HG03103 (cell line): Measurements from ENCODE around the gene LRRC49.
"Not testable (repeated sequence)": the region's sequence is repeated elsewhere in the genome, so short reads cannot be mapped to it uniquely, and the experiment has no call there.

ENCODE experiments used
- ATAC-seq: cut with Tn5 transposase; IDR thresholded peaks from one replicate; pipeline ENCODE4 v1.9.1; 2021; ENCODE audit warnings: low read depth; ENCODE audit not compliant: unreplicated experiment

Gene LRRC49, protein sequence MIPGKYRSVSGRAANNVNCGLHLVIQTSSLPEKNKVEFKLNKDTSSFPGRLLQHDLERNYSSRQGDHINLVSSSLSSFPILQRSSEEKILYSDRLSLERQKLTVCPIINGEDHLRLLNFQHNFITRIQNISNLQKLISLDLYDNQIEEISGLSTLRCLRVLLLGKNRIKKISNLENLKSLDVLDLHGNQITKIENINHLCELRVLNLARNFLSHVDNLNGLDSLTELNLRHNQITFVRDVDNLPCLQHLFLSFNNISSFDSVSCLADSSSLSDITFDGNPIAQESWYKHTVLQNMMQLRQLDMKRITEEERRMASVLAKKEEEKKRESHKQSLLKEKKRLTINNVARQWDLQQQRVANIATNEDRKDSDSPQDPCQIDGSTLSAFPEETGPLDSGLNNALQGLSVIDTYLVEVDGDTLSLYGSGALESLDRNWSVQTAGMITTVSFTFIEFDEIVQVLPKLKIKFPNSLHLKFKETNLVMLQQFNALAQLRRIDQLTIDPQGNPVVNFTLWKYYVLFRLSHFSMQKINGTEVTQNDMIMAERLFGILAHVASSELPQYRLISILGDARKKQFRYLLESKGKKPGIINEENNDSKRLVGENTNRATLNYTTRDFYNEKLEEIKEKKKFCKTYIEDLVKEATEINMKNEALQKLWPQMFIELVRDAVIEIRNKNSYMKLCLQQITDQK

DNA sequence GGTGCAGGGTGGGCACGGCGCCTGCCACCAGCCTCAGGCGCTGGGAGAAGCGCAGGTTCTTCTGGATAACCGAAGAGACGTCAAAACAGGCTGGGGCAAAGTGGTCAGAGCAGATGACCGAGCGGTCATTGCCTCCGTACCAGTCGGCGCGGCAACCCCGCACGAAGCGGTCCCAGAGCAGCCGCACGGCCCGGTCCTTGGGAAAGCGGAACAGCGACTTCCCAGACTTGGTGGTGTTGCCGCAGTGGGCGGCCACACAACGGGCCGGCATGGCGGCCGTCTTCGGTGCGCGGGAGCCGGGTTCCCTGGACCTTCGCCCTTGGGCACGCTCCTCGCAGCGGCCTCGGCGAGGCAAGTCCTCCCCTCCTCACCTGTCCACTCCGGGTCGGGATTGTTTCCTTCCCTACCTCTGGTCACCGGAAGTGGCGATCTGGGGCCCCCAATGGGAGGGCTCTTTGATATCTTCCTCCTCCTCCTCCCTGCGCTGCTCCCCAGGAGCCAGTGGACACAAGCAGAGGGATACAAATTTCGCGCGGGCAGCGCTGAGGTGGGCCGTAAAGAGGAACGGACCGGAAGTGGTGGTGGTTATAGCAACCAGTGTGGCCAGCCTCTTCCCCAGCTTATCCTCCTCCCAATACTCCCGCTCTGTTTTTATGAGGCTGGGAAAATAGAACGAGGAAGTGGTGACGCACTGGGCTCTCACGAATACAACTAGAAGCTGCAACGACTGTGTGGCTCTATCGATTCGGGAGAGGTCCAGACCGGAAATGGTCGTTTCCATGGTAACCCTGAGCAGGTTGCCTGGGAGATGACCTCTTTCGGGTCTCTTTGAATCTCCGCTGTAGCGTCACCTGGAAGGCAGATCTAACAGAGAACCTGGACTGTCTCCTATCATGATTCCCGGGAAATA, at the start of gene LRRC49, which contains the start of gene THAP10:
TSS of gene LRRC49 (plus strand) at position 825 of the 910 bp plus-strand sequence. CDS start at position 894, 69 bp downstream.
TSS of gene THAP10 (minus strand) at position 432 of the 910 bp plus-strand sequence. CDS start at position 271, 161 bp downstream.
- peak; percentile 80 for ATAC-seq

DNA sequence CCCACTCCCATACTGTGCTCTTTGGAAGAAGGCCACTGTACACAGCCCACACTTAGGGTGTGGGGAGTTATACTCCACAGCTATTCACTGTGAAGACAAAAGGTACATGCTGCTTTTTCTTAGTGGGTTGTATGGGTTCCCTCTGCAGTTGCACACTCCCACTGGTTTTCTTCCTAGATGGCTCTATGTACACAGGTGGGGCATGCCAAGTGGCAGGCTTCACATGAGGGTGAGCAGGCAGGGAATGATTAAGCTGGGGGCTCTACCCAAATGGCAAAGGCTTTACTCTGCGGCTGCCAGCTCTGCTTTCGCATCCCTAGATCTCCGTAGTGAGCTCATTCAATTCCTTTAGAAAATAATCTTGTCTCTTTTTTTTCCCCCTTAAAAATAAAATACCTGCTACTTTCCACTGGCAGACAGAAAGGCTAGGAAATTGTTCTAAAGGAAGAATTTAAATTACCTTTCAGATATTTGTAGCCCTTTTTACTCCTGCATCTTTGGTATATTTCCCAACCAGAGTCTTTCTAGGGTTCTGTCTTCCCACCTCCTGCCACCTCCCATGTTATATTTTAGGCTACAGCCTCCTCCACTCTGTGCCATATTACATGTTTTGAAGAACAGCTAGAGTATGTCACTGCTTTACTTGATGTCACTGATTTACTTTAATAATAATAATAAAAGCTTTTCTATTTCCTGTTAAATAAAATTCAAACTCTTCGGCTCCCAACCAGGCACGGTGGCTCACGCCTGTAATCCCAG, 46.8 kb upstream of the LRRC49 start:
- ATAC-seq: no peak

DNA sequence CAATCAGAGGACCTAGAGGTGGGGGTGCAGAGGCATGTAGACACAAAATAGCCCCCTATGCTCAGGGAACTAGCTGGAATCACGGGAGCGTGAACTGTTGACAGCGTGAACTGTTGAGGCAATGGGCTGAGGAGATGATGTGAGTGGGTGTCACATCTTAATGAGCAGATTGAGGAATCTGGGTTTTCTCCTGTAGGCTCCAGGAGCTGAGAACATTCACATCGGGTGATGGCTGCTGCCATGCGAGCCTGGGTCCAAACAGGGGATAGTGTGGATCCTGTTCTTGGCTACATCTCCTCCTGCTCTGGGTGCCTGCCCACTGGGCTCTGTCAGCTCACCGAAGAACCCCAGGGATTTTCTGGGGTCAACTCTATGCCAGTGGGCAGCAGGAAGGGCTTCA, 40.7 kb upstream of the LRRC49 start:
- ATAC-seq: no peak

DNA sequence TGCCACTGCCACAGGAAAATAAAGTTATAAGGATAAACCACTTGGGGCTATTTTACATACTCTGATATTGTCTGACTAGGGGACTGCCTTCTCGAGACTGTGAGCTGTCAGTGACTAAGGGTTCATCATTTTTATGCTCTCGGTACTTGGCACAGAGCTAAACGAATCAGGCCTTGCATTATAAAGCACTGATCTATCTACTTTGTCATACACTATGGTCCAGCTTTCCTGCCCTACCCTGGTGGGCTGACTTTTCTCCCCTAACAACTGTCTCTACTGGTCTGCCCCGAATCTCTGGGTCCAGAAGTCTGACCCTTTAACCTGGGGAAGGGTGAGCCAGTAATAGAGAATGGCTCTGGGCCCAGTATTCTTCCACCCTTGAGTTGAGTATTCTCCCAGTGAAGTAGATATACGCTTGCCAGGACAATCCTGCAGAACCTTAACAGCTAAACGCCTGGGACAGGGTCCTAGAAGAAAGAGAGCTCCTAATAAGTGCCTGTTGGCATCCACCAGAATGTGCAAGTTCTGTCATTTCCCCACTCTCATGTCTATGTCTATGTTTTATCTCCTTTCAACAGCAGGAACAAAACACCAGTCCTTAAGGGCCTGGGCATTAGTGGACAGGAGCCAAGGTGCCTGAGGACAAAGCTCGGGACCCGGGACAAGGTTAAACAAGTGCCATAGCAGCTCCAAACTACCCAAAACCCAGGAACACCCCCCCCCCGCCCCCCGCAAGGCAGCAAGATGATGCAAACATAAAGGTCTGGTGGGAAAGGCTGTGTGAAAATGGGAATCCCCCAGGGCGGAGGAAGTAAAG, 39.9 kb upstream of the LRRC49 start:
- no peak for ATAC-seq

DNA sequence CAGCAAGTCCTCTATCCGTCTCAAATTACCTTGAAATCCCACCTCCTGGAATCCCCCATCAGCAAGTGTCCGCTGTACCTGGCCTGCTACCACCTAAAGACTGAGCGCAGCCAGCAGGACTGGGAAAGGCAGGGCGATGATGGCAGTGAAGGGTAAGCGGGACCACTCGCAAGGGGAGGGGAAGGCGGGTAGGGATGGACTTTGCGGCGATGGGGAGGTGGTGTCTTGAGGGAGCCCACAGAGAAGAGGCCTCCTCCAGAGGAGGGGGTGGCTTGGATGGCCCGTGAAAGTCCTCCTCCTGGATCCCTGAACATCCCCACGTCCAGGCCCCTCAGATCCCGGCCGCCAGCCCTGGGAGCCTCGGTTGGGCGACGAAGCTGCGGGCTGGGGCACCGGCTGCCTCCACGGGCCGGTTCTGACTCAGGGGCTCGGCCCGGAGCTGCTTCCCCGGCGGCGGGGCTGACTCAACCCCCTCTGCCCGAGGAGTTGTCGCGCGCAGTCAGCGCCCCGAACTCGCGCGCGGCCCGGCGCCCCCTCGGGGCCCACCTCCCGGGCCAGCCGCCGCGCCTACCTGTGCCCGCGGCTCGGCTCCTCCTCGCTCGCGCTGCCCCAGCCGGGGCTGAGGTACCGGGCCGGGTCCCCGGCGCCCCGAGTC, 39.2 kb upstream of the LRRC49 start:
- no peak for ATAC-seq

DNA sequence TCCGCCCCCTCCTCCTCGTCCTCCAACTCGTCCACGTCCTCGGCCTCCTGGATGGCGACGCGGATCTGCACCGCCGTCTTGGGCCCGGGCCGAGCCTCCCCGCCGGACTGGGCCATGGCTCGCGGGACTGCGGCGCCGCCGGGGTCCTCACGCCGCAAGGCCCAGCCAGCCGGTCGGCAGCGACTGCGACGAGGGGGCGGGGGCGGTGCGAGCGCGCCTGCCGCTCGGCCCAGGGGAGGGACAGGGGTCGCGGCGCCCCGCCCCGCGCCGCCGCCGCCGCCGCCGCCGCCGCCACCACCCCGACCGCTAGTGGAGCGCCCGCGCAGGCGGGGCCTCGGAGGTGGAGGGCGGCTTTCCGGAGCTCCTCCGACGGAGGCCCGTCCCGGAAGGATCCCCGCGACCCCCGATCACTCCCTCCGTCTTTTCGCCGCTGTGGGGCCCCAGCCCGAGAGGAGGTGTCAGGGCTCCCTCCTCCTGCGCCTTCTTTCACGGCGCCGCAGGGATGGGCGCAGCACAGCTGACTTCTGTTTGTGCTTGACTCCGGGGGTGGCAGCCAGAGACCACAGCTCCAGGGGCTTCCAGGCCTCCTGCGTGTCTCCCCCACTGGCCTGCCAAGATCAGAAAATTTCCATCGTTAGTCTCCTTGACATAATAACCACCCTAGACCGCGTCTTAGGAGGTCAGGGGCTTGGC, 38.5 kb upstream of the LRRC49 start, which contains the start of gene LARP6:
TSS of gene LARP6 (minus strand) at position 185 of the 693 bp plus-strand sequence. CDS start at position 116, 69 bp downstream.
- ATAC-seq: no peak

DNA sequence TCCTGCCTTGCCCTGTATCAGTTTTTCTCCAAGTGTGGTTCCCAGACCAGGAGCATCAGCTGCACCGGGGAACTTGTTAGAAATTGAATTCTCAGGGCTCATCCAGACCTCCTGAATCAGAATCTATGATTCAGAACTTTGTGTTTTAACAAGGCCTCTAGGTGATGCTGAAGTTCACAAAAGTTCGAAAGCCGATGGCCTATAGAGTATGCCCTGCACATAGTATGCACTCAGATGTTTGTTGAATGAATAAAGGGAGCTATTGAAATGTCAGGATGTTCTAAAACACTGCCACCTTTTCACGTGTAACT, 38.0 kb upstream of the LRRC49 start:
- ATAC-seq: no peak

DNA sequence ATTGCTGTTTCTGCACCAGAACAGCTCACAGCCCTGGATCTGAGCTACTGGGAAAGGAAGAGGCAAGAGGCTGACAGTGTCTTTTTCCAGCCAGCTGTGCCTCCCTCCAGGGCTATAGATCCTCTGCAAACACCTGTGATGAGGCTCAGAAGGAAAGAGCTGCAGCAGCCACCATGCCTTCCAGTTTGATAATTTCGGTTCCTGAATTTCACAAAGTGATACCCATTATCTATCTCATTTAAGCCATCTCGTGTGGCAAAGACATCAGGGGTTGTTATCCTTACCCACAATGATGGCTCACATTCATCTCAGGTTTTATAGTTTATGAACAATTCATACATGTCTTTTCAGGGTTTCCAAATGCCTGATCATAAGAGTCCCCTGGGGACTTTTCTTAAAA, 36.9 kb upstream of the LRRC49 start:
- ATAC-seq: no peak

DNA sequence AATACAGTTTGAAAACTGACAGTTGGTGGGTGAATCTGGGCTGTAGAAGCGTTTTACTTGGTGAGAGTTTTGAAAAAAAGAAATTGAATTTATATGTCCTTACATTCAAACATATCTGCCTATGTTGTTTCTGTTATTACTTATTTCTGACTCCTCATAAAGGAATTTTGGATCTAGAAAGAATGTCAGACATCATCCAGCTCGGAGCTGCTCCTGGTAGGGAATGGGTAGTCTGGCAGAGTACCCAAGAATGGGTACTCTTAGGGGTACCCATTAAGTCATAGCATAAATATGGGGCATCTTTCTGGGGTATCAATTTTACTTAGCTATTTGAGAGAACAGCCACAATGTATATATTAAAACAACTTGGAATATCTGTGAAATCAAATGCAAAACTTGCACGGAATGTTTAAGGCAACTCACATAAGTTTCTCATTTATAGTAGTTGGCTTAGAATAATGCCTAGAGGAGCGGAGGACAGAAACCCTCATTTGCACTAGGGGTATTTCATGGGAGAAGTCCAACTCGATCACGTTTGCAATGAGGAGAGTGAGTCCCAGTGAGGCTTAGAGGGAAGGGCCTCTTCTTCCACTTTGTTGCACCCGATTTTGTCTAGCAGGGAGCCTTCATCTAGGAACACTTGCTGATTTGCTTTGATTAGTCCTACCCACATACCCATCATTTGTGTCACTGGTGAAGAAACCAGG, 36.3 kb upstream of the LRRC49 start:
- ATAC-seq: no peak

DNA sequence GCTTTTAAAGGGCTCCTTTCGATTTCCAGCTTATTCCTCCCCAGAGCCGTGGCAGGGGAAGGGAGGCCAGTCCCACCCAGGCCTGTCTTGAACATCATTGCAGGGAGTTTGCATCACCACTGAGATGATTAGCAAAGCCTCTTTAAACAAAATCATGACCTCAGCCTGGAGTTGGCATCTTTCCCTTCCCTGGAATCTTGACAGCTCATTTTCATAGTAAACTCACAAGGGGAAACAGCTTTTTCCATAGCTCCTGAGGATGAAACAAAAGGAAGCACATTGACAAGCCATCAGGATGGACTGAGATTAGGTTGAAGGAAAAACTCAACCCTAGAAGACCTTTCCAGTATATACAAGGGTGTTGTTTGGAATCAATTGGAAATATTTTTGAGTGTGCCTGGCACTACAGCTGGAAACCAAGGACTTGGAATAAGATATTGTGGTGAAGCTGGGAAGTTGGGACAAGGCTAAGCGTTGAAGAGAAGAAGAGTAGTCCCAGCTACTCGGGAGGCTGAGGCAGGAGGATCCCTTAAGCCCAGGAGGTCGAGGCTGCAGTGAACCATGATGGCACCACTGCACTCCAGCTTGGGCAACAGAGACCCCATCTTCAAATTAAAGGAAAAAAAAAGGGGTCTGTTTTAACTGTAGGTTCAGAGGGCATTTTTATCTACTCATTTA, 35.6 kb upstream of the LRRC49 start:
- no peak for ATAC-seq

DNA sequence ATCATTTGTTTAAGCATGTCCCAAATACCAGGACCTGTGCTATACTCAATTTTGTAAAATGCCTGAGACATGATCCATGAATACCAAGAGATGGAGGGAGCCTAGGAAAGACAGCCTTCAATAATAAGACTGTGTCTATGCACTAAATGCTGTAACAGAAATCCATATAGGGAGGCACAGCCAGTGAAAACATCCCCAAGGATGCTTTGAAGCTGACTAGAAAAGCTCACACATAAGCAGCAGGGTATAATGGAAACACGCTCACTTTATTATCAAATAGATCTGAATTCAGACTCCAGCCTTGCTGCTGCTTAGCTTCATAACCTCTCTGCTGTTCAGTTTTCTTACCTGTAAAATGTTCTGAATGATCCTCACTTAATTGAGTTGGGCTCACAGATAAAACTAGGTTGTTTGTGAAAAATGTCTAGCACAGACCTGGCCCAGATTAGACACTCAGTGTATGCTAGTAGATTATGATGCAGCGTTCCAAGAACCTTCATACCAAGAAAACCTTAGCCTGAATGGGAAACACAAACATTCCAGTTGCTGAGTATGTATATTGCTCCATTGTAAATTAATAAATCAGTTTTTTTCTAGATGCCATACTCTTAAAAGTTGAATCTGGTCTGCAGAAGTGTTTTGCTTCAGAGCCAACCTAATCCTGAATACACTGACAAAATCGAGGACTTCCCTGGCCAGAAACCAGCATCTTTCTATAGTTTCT, 34.9 kb upstream of the LRRC49 start:
- ATAC-seq: no peak

DNA sequence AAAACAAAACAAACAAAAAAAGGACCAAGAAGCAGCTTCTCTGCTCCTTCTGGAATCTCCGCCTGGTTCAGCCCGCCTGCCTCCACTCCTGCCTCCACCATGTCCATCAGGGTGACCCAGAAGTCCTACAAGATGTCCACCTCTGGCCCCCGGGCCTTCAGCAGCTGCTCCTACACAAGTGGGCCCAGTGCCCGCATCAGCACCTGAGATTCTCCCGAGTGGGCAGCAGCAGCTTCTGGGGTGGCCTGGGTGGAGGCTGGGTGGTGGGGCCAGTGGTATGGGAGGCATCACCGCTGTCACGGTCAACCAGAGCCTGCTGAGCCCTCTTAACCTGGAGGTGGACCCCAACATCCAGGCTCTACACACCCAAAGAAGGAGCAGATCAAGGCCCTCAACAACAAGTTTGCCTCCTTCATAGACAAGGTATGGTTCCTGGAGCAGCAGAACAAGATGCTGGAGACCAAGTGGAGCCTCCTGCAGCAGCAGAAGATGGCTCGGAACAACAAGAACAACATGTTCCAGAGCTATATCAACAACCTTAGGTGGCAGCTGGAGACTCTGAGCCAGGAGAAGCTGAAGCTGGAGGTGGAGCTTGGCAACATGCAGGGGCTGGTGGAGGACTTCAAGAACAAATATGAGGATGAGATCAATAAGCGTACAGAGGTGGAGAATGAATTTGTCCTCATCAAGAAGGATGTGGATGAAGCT, 33.9 kb upstream of the LRRC49 start:
- not testable (repeated sequence) for ATAC-seq

DNA sequence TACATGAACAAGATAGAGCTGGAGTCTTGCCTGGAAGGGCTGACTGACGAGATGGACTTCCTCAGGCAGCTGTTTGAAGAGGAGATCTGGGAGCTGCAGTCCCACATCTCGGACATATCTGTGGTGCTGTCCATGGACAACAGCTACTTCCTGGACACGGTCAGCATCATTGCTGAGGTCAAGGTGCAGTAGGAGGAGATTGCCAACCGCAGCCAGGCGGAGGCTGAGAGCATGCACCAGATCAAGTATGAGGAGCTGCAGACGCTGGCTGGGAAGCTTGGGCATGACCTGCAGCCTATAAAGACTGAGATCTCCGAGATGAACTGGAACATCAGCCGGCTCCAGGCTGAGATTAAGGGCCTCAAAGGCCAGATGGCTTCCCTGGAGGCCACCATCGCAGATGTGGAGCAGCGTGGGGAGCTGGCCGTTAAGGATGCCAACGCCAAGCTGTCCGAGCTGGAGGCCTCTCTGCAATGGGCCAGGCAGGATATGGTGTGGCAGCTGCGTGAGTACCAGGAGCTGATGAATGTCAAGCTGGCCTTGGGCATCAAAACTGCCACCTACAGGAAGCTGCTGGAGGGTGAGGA, 33.2 kb upstream of the LRRC49 start:
- ATAC-seq: no peak

DNA sequence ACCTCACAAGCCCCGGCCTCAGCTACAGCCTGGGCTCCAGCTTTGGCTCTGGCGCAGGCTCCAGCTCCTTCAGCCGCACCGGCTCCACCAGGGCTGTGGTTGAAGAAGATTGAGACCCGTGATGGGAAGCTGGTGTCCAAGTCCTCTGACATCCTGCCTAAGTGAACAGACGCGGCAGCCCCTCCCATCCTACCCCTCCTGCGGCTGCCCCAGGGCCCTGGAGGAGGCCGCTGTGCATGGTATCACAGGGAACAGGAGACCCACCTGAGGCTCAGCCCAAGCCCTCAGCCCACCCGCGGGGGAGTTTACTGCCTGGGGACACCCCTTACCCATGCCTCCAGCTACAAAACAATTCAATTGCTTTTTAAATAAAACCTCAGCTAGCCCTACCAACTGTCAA, 32.6 kb upstream of the LRRC49 start:
- no peak for ATAC-seq

DNA sequence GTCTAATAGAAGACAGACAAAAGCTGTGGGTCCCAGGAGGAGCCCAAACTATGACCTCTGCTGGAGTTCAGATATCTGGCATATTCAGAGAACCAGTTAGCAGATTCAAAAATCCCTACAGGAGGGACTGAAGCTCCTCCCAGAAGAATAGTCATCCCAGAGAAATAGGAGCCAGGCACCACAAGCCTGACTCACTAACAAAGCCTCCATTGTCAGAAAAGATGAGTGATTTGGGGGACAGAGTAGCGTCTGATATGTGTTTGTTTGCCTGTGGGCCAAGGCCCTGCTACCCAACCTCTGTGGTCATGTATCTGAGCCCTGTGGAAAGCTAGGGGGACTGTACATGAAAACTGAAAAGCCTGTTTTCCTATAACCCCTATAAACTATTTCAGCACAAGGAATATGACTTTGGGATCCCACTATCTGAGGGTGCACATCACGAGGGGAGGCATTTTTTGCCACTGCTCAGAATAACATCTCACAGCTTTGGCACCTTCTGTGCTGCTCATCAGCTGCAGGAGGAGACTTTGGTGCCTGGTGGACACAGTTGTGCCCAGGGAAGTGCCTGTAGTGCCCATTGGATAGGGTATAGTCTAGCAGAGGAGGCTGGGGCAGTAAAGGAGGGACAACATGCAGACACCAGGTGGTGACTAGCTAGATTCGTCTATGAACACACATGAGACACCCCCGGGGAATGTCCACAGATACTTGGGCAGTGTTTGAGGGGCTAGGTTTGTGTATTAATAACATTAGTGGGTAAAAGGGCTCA, 29.0 kb upstream of the LRRC49 start:
- ATAC-seq: no peak
